Activated CD4-positive, alpha-beta memory T cell treated with anti-CD3 and anti-CD28 coated beads, Interleukin-2, amount 10 ng/mL, durations not matched to agents 7 days and 5 days (primary cell): ENCODE results near the gene ARHGEF37. TPM values are rescaled to one million over a fixed set of nuclear protein-coding genes. Genes with fewer than 3 reads are reported as not detected.
"Not testable (repeated sequence)": the region's sequence is repeated elsewhere in the genome, so short reads cannot be mapped to it uniquely, and the experiment has no call there.

ENCODE experiments used
- CTCF ChIA-PET: fragments of 350-600 bp; sonication (Branson Sonifier 250); formaldehyde crosslinking; loops from one replicate; lab custom pipeline; 2021; ENCODE audit warnings: antibody characterized with exemption, inconsistent platforms; lab: Charles Lee
- POLR2A ChIA-PET: fragments of 350-600 bp; sonication (Branson Sonifier 250); formaldehyde crosslinking; loops from one replicate; lab custom pipeline; 2021; ENCODE audit warnings: antibody characterized with exemption; lab: Charles Lee
- DNase-seq: peaks from one replicate; pipeline ENCODE4 v3.0.0-alpha.2; 2020
- H3K27ac Mint-ChIP-seq: one replicate; pipeline ENCODE4 v1.8.0; 2021; ENCODE audit warnings: mild to moderate bottlenecking, mixed read lengths
- H3K27me3 Mint-ChIP-seq: one replicate; pipeline ENCODE4 v1.8.0; 2021; ENCODE audit warnings: mixed read lengths
- H3K36me3 Mint-ChIP-seq: one replicate; pipeline ENCODE4 v1.8.0; 2021; ENCODE audit warnings: low read depth, mixed read lengths
- H3K4me1 Mint-ChIP-seq: one replicate; pipeline ENCODE4 v1.8.0; 2021; ENCODE audit warnings: mixed read lengths
- H3K4me3 Mint-ChIP-seq: one replicate; pipeline ENCODE4 v1.8.0; 2021; ENCODE audit warnings: mild to moderate bottlenecking, mixed read lengths
- H3K9me3 Mint-ChIP-seq: one replicate; pipeline ENCODE4 v1.8.0; 2021; ENCODE audit warnings: mixed read lengths
- total RNA-seq, 2 experiments: library from RNA; stranded (reverse); gene quantifications; one replicate each; pipeline ENCODE4 v1.2.3, GENCODE V29; 2021

ARHGEF37 gene
- total RNA-seq, 2 experiments from 2014 or later, result 0.88 to 1.1 TPM

GRCh38 chr5:149550268-149550583 lies 31.1 kb upstream of the ARHGEF37 start:
- ChIA-PET CTCF (interaction anchor here (1.1 to 3.3 kb wide), 8 partner anchors 12 to 206 kb away, joined by 3 to 16 read pairs (median 7); partner anchors contain the start of genes GRPEL2 and PCYOX1L), POLR2A (interaction anchor here (0.7 to 4.9 kb wide), 23 partner anchors 11 to 451 kb away, joined by 3 to 71 read pairs (median 7); partner anchors contain the start of genes ARHGEF37, GRPEL2, PCYOX1L and SLC26A2)
- Mint-ChIP-seq H3K27me3 (no peaks in the 10 kb centered on the region), H3K4me3 (peak overlapping the region; percentile 93), H3K4me1 (peaks cover 43% of the 10 kb centered on the region), H3K36me3 (peaks cover 58% of the 10 kb centered on the region), H3K27ac (peak overlapping the region; percentile 95), H3K9me3 (no peaks in the 10 kb centered on the region)
- no peak for DNase-seq

DNA sequence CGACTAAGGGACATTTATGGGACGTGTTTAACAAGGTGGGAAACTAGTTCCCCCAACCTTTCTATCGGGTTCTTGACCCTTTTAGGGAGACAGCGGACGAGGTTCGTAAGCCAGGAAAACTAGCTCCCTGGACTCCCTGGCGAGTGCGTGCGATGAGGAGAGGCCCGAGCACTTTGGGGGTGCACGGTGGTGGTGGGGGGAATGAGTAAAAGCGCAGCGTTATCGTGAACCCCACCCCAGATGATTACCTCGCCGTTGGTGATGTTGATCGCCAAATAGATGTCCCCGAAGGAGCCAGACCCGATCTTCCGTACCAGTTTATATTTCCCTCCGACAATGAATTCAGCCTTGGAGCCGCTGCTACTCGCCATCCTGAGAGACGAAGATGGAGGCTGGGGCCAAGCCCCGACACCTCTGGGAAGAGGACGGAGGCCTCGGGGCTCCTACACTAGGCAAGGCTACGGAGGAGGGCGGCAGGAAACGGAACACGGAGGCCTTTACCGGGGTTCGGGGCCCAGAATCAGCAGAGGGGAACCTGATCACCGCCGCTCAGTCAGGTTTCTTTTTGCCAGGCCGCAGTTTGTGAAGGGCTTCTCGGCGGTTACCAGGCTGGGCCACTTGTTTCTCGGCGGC lies 30.6 kb upstream of the ARHGEF37 start:
- DNase-seq, result no peak
- no peaks in the 10 kb centered on the region for H3K9me3 Mint-ChIP-seq
- H3K4me3 Mint-ChIP-seq, result peak overlapping the region; percentile 93
- peaks cover 53% of the 10 kb centered on the region for H3K36me3 Mint-ChIP-seq
- peaks cover 40% of the 10 kb centered on the region for H3K4me1 Mint-ChIP-seq
- ChIA-PET CTCF (interaction anchor here (0.6 to 3.3 kb wide), 17 partner anchors 9 to 754 kb away, joined by 3 to 20 read pairs (median 6); partner anchors contain the start of genes GRPEL2 and PCYOX1L), POLR2A (interaction anchor here (0.6 to 4.9 kb wide), 36 partner anchors 11 to 410 kb away, joined by 3 to 71 read pairs (median 4); partner anchors contain the start of genes ARHGEF37, GRPEL2, PCYOX1L and SLC26A2)
- peak overlapping the region; percentile 95 for H3K27ac Mint-ChIP-seq
- no peaks in the 10 kb centered on the region for H3K27me3 Mint-ChIP-seq

- ChIA-PET POLR2A (interaction anchor here (0.6 to 4.9 kb wide), 28 partner anchors 11 to 408 kb away, joined by 3 to 71 read pairs (median 4); partner anchors contain the start of genes ARHGEF37, GRPEL2 and PCYOX1L), CTCF (interaction anchor here (0.6 to 3.3 kb wide), 22 partner anchors 10 to 754 kb away, joined by 3 to 20 read pairs (median 4); partner anchors contain the start of genes ARHGEF37, GRPEL2 and PCYOX1L)
- H3K27me3 Mint-ChIP-seq, result no peaks in the 10 kb centered on the region
- H3K4me1 Mint-ChIP-seq, result peaks cover 37% of the 10 kb centered on the region
- peak within 1 kb of the TSS; percentile 93 for H3K4me3 Mint-ChIP-seq
- peak within 1 kb of the TSS; percentile 95 for H3K27ac Mint-ChIP-seq
- H3K9me3 Mint-ChIP-seq, result no peaks in the 10 kb centered on the region
- peak; percentile 99 for DNase-seq
- H3K36me3 Mint-ChIP-seq, result peaks cover 46% of the 10 kb centered on the region
Measured at GRCh38 chr5:149551227-149552037, 29.9 kb upstream of the ARHGEF37 start, which contains the start of gene CSNK1A1. Gene CSNK1A1, minus strand, starts transcription at chr5:149551439. Its CDS starts 475 bp downstream, at chr5:149550964.

GRCh38 chr5:149552038-149552494 lies 29.2 kb upstream of the ARHGEF37 start:
- H3K4me3 Mint-ChIP-seq, result peak overlapping the region; percentile 93
- POLR2A ChIA-PET, result interaction anchor here (0.9 to 4.9 kb wide), 18 partner anchors 10 to 232 kb away, joined by 3 to 71 read pairs (median 9); partner anchors contain the start of genes ARHGEF37, GRPEL2 and PCYOX1L
- no peaks in the 10 kb centered on the region for H3K27me3 Mint-ChIP-seq
- peak overlapping the region; percentile 95 for H3K27ac Mint-ChIP-seq
- no peaks in the 10 kb centered on the region for H3K9me3 Mint-ChIP-seq
- CTCF ChIA-PET, result interaction anchor here (0.6 to 3.3 kb wide), 18 partner anchors 10 to 1148 kb away, joined by 3 to 20 read pairs (median 4); partner anchors contain the start of genes ARHGEF37, GRPEL2 and PCYOX1L
- DNase-seq, result no peak
- peaks cover 31% of the 10 kb centered on the region for H3K4me1 Mint-ChIP-seq
- H3K36me3 Mint-ChIP-seq, result peaks cover 40% of the 10 kb centered on the region

GRCh38 chr5:149552553-149553160 lies 28.6 kb upstream of the ARHGEF37 start:
- Mint-ChIP-seq H3K27ac (no peak overlapping the region), H3K27me3 (no peaks in the 10 kb centered on the region), H3K4me3 (peak overlapping the region; percentile 30), H3K9me3 (no peaks in the 10 kb centered on the region), H3K36me3 (peaks cover 34% of the 10 kb centered on the region), H3K4me1 (peaks cover 25% of the 10 kb centered on the region)
- CTCF ChIA-PET, result interaction anchor here (0.7 to 3.3 kb wide), 8 partner anchors 10 to 1149 kb away, joined by 3 to 20 read pairs (median 5); no protein-coding TSS in a partner anchor
- no peak for DNase-seq
- POLR2A ChIA-PET, result interaction anchor here (1.6 to 4.9 kb wide), 4 partner anchors 14 to 207 kb away, joined by 3 to 71 read pairs (median 21); partner anchors contain the start of gene GRPEL2

- H3K27me3 Mint-ChIP-seq, result no peaks in the 10 kb centered on the region
- no peak for DNase-seq
- POLR2A ChIA-PET, result no interaction called here
- no peaks in the 10 kb centered on the region for H3K36me3 Mint-ChIP-seq
- H3K4me1 Mint-ChIP-seq, result peaks cover 23% of the 10 kb centered on the region
- H3K9me3 Mint-ChIP-seq, result no peaks in the 10 kb centered on the region
- CTCF ChIA-PET, result no interaction called here
- H3K4me3 Mint-ChIP-seq, result no peak overlapping the region
- no peak overlapping the region for H3K27ac Mint-ChIP-seq
Measured at GRCh38 chr5:149559706-149560105, 21.6 kb upstream of the ARHGEF37 start.

- no peak overlapping the region for H3K4me3 Mint-ChIP-seq
- H3K36me3 Mint-ChIP-seq, result no peaks in the 10 kb centered on the region
- H3K4me1 Mint-ChIP-seq, result peaks cover 24% of the 10 kb centered on the region
- ChIA-PET POLR2A (interaction anchor here (1.4 to 2.6 kb wide), 3 partner anchors 10 to 216 kb away, joined by 3 to 15 read pairs (median 5); partner anchors contain the start of genes CSNK1A1 and GRPEL2), CTCF (interaction anchor here (1.3 to 3.8 kb wide), 10 partner anchors 10 to 242 kb away, joined by 3 to 21 read pairs (median 6); partner anchors contain the start of gene CSNK1A1)
- no peaks in the 10 kb centered on the region for H3K9me3 Mint-ChIP-seq
- no peaks in the 10 kb centered on the region for H3K27me3 Mint-ChIP-seq
- no peak overlapping the region for H3K27ac Mint-ChIP-seq
- no peak for DNase-seq
Measured at GRCh38 chr5:149561848-149562247, 19.4 kb upstream of the ARHGEF37 start.

GRCh38 chr5:149563466-149563865 lies 17.8 kb upstream of the ARHGEF37 start:
- DNase-seq, result no peak
- ChIA-PET POLR2A (interaction anchor here (1.2 kb wide), 1 partner anchor 14 kb away, joined by 3 read pairs; no protein-coding TSS in a partner anchor), CTCF (interaction anchor here (0.6 to 3.8 kb wide), 18 partner anchors 9 to 243 kb away, joined by 3 to 21 read pairs (median 5); partner anchors contain the start of genes CSNK1A1 and IL17B)
- H3K27me3 Mint-ChIP-seq, result no peaks in the 10 kb centered on the region
- H3K4me1 Mint-ChIP-seq, result peaks cover 24% of the 10 kb centered on the region
- H3K36me3 Mint-ChIP-seq, result no peaks in the 10 kb centered on the region
- H3K27ac Mint-ChIP-seq, result no peak overlapping the region
- no peak overlapping the region for H3K4me3 Mint-ChIP-seq
- H3K9me3 Mint-ChIP-seq, result no peaks in the 10 kb centered on the region

- POLR2A ChIA-PET, result interaction anchor here (1.2 kb wide), 1 partner anchor 14 kb away, joined by 3 read pairs; the partner anchor contains the start of gene CSNK1A1
- H3K4me1 Mint-ChIP-seq, result peaks cover 24% of the 10 kb centered on the region
- CTCF ChIA-PET, result interaction anchor here (0.6 to 4.4 kb wide), 26 partner anchors 10 to 244 kb away, joined by 3 to 34 read pairs (median 4); partner anchors contain the start of genes CSNK1A1 and IL17B
- not testable (repeated sequence) for H3K27ac Mint-ChIP-seq, DNase-seq, H3K9me3 Mint-ChIP-seq, H3K27me3 Mint-ChIP-seq, H3K4me3 Mint-ChIP-seq, H3K36me3 Mint-ChIP-seq
Measured at GRCh38 chr5:149564542-149565140, 16.7 kb upstream of the ARHGEF37 start.

- POLR2A ChIA-PET, result no interaction called here
- no peak for DNase-seq
- H3K27me3 Mint-ChIP-seq, result no peaks in the 10 kb centered on the region
- H3K4me1 Mint-ChIP-seq, result peaks cover 14% of the 10 kb centered on the region
- no peaks in the 10 kb centered on the region for H3K36me3 Mint-ChIP-seq
- CTCF ChIA-PET, result interaction anchor here (1.1 to 4.4 kb wide), 6 partner anchors 127 to 200 kb away, joined by 3 to 34 read pairs (median 4); no protein-coding TSS in a partner anchor
- no peak overlapping the region for H3K4me3 Mint-ChIP-seq
- no peaks in the 10 kb centered on the region for H3K9me3 Mint-ChIP-seq
- H3K27ac Mint-ChIP-seq, result no peak overlapping the region
Measured at GRCh38 chr5:149567226-149567625, 14.1 kb upstream of the ARHGEF37 start.

DNA sequence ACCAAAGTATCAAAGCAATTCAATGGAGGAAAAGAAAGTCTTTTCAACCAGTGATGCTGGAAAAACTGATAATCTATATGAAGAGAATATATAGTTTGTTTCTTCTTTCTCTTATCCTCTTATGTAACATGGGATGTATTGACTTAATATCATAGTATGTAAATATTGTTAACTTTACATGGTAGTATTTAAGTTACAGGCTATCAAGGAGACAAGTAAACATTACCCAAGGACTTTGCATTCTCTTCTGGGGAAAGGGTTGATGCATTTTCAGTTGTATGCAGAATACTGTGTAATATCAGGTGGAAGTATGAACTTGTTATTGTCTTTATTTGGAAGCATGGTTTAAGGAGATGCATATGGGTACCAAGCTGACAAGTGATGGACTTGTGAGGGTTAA lies 9.1 kb upstream of the ARHGEF37 start:
- POLR2A ChIA-PET, result no interaction called here
- H3K4me3 Mint-ChIP-seq, result no peak overlapping the region
- H3K27ac Mint-ChIP-seq, result no peak overlapping the region
- H3K36me3 Mint-ChIP-seq, result no peaks in the 10 kb centered on the region
- no peaks in the 10 kb centered on the region for H3K9me3 Mint-ChIP-seq
- no peaks in the 10 kb centered on the region for H3K27me3 Mint-ChIP-seq
- peaks cover 11% of the 10 kb centered on the region for H3K4me1 Mint-ChIP-seq
- CTCF ChIA-PET, result interaction anchor here (1.6 kb wide), 1 partner anchor 10 kb away, joined by 6 read pairs; no protein-coding TSS in a partner anchor
- DNase-seq, result no peak
